BE2C (cell line): ENCODE results near the gene RAB42. TPM values are rescaled to one million over a fixed set of nuclear protein-coding genes. Genes with fewer than 3 reads are reported as not detected.
A peak's percentile ranks its signal among the peaks of the same experiment; 100 is the strongest.

Source experiments
- DNase-seq: peaks from one replicate; pipeline ENCODE4 v3.0.0-alpha.2; 2020
- H3K27me3 ChIP-seq: fragments of 250-450 bp; sonication (Bioruptor Pico); 2 replicates; pipeline ENCODE4 v1.5.1; 2020; ENCODE audit warnings: mild to moderate bottlenecking
- H3K36me3 ChIP-seq: fragments of 250-450 bp; sonication (Bioruptor Pico); 2 replicates; pipeline ENCODE4 v1.5.1; 2020; ENCODE audit warnings: mild to moderate bottlenecking
- H3K4me1 ChIP-seq: fragments of 250-450 bp; sonication (Bioruptor Pico); 2 replicates; pipeline ENCODE4 v1.5.1; 2020
- H3K4me3 ChIP-seq: 2 replicates; pipeline ENCODE4 v1.5.1; 2011; ENCODE audit warnings: low read depth, low read length
- H3K9me3 ChIP-seq: fragments of 250-450 bp; sonication (Bioruptor Pico); 2 replicates; pipeline ENCODE4 v1.5.1; 2020
- polyA plus RNA-seq: library from polyadenylated mRNA; unstranded; fragments of >200 nt; gene quantifications from one replicate; pipeline ENCODE4 v1.2.1, GENCODE V29; 2012; ENCODE audit warnings: low read depth, missing spikeins; ENCODE audit not compliant: insufficient read length, insufficient read depth
- TF ChIP-seq, protein P1 (sequence below): IDR thresholded peaks from 2 replicates; pipeline ENCODE4 v1.5.1; 2012; ENCODE audit warnings: mild to moderate bottlenecking, low read depth, low read length

Gene RAB42
- polyA plus RNA-seq: 0.91 TPM

GRCh38 chr1:28591708-28592320, at the start of gene RAB42:
Gene RAB42, plus strand, starts transcription at chr1:28592265. Its CDS starts 247 bp downstream, at chr1:28592512.
- H3K27me3 ChIP-seq: no peaks in the 10 kb centered on the region
- TF ChIP-seq, protein P1, sequence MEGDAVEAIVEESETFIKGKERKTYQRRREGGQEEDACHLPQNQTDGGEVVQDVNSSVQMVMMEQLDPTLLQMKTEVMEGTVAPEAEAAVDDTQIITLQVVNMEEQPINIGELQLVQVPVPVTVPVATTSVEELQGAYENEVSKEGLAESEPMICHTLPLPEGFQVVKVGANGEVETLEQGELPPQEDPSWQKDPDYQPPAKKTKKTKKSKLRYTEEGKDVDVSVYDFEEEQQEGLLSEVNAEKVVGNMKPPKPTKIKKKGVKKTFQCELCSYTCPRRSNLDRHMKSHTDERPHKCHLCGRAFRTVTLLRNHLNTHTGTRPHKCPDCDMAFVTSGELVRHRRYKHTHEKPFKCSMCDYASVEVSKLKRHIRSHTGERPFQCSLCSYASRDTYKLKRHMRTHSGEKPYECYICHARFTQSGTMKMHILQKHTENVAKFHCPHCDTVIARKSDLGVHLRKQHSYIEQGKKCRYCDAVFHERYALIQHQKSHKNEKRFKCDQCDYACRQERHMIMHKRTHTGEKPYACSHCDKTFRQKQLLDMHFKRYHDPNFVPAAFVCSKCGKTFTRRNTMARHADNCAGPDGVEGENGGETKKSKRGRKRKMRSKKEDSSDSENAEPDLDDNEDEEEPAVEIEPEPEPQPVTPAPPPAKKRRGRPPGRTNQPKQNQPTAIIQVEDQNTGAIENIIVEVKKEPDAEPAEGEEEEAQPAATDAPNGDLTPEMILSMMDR: no peak
- H3K4me1 ChIP-seq: no peaks in the 10 kb centered on the region
- no peaks in the 10 kb centered on the region for H3K36me3 ChIP-seq
- no peak for DNase-seq
- peak within 1 kb of the TSS; percentile 44 for H3K4me3 ChIP-seq
- H3K9me3 ChIP-seq: no peaks in the 10 kb centered on the region

DNA sequence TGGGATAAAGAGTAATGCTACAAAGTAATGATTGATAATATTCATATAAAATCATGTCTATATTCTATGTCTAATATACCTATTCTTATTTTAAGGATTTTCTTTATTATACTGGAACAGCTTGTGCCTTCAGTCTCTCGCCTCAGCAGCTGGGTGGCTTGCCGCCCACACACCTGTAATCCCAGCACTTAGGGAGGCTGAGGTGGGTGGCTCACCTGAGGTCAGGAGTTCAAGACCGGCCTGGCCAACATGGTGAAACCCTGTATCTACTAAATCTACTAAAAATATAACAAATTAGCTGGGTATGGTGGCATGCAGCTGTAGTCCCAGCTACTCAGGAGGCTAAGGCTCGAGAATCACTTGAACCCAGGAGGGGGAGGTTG, 46.8 kb upstream of the RAB42 start:
- no peak for DNase-seq
- H3K27me3 ChIP-seq: no peaks in the 10 kb centered on the region
- no peaks in the 10 kb centered on the region for H3K36me3 ChIP-seq
- no peaks in the 10 kb centered on the region for H3K4me1 ChIP-seq
- H3K4me3 ChIP-seq: no peak overlapping the region
- H3K9me3 ChIP-seq: no peaks in the 10 kb centered on the region
- TF ChIP-seq, protein P1: no peak

DNA sequence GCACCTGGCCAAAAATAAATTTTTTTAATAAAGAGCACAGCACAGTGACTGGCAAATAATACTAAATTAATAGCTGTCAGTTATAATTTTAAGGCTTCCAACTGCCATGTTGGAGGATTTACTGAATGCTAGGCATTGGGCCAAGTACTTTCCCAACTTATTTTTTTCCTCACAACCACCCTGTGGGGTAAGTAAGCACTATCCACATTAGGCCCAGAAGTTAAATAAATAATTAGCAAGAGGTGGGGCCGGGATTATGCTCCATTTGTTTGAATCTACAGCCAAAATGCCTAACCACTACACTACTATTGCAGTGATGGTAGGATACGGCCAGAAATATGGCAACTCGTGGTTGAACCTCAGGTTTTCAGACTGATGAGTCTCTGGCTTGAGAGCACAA, 43.7 kb upstream of the RAB42 start:
- no peaks in the 10 kb centered on the region for H3K9me3 ChIP-seq
- H3K4me3 ChIP-seq: no peak overlapping the region
- TF ChIP-seq, protein P1: no peak
- no peaks in the 10 kb centered on the region for H3K4me1 ChIP-seq
- H3K36me3 ChIP-seq: no peaks in the 10 kb centered on the region
- no peaks in the 10 kb centered on the region for H3K27me3 ChIP-seq
- DNase-seq: no peak

- TF ChIP-seq, protein P1: no peak
- H3K9me3 ChIP-seq: no peaks in the 10 kb centered on the region
- DNase-seq: no peak
- H3K4me1 ChIP-seq: no peaks in the 10 kb centered on the region
- H3K4me3 ChIP-seq: no peak overlapping the region
- no peaks in the 10 kb centered on the region for H3K27me3 ChIP-seq
- H3K36me3 ChIP-seq: no peaks in the 10 kb centered on the region
Measured at GRCh38 chr1:28551381-28551780, 40.7 kb upstream of the RAB42 start.

DNA sequence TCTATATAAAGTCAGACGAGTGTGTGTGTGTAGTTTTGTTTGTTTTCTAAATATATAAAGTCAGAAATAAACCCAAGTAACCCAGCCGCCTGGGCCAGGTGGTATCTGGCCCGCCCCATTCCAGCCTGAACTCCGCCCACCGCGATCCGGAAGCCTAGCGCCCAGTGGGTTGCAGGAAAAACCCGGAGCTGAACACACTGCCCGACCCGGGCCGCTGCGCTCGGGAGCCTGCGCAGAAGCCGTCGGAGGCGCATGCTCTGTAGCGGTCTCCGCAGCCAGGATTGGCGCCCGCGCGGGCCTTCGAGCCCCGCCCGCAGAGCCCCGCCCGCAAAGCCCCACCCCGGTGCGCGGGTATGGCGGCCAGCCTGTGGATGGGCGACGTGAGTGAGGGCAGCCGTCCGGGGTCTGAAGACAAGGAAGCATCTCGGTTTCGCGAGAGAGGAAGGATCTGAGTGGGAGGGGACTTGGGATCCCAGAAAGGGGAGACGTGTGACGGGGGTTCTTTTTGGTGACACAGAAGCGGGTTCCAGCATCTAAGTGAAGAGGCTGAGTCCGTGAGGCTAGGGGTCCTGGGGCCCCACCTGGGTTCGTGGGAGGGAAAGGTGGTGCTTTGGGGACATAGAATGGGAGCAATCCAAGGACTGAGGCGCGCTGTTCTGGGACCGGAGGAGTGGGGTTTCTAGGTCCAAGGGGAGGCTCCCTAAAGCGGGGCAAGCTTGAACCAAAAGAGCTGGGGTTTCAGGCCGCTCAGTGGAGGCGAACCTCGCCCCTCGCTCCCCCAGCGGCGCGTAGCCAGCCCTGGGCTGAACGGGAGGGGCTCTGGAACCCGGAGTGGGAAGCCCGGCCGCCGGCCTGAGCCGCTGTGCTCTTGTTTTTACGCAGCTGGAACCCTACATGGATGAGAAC, 39.1 kb upstream of the RAB42 start, which contains the start of gene TRNAU1AP:
Gene TRNAU1AP, plus strand, starts transcription at position 328 of the 906 bp plus-strand sequence. Its CDS starts 26 bp downstream, at position 354.
- no peaks in the 10 kb centered on the region for H3K9me3 ChIP-seq
- peak within 1 kb of the TSS; percentile 87 for H3K4me3 ChIP-seq
- no peaks in the 10 kb centered on the region for H3K36me3 ChIP-seq
- no peaks in the 10 kb centered on the region for H3K27me3 ChIP-seq
- peak; percentile 92 for DNase-seq
- H3K4me1 ChIP-seq: no peaks in the 10 kb centered on the region
- TF ChIP-seq, protein P1: no peak

GRCh38 chr1:28560886-28561285, 31.2 kb upstream of the RAB42 start:
- no peaks in the 10 kb centered on the region for H3K27me3 ChIP-seq
- H3K36me3 ChIP-seq: no peaks in the 10 kb centered on the region; the same call in 1 of the 2 replicates
- no peaks in the 10 kb centered on the region for H3K9me3 ChIP-seq
- no peak for DNase-seq
- no peak overlapping the region for H3K4me3 ChIP-seq
- TF ChIP-seq, protein P1: no peak
- H3K4me1 ChIP-seq: no peaks in the 10 kb centered on the region
